Embryonic facial prominence (tissue), 1 donor: ENCODE data around the gene LYRM9.
"Not testable (repeated sequence)": the region's sequence is repeated elsewhere in the genome, so short reads cannot be mapped to it uniquely, and the experiment has no call there.

Source experiments
- DNase-seq: peaks from one replicate; pipeline ENCODE4 v3.0.0-alpha.2; 2016; ENCODE audit errors: extremely low spot score

Gene LYRM9

DNA sequence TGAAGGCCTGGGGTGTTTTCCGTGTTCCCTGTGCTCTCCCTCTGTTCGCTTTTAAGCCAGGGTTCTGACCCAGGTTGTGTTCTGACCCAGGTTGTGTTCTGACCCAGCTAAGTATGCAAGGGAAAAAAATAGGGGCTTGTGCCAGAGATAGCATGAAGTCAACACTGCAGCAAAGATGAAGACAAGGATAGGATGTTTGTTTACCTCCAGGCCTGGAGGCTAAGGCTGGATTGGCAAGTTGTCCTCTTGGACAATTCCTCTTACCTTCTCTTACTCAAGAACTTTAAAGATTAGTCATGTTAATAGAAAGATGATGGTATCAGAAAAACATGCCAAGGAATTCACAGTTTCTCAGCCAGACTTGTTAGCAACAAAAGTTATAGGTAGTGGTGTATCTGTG, 19.4 kb downstream of the LYRM9 start:
- no peak for DNase-seq

DNA sequence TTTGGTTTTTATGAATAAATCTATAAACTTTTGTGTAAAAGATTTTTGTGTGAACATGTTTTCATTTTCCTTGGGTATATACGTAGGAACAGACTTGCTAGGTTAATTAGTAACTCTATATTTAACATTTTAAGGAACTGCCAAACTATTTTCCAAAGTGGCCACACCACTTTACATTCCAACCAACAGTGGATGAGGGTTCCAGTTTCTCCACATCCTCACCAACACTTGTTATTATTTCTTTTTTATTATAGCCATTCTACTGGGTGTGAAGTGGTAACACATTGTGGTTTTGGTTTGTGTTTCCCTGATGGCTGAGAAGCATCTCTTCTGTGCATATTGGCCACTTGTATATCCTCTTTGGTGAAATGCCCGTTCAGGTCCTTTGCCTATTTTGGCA, 20.0 kb downstream of the LYRM9 start:
- DNase-seq, result no peak

DNA sequence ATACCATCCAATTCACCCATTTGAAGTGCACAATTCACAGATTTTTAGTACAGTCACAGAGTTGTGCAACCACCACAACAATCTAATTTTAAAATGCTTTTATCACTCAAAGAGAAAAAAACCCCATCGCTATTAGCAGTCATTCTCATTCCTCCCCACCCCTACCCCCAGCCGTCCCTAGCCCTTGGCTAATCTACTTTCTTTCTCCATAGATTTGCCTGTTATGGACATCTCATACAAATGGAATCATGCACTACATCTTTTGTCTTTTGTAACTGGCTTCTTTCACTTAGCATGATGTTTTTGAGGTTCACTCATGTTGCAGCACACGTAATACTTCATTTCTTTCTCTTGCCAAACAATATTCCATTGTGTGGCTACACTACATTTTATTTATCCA, 20.4 kb downstream of the LYRM9 start:
- DNase-seq, result no peak

DNA sequence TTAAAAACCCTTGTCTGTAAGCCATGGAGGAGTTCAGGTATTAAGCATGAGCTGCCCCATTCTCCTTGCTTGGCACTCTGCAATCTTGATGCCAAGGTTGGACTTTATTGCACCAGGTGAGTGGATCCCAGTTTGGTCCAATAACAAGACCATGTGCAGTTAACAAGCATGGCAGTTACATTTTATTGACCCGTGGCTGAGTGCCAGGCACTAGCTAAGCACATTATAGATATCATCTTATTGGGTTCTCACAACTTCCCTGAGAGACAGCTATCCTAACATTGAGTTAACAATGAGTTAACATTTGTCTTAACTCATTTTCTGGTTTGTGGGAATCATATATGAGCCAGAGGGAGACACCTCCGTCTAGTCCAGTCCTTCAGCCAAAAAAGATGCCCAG, 21.8 kb downstream of the LYRM9 start:
- DNase-seq, result no peak

GRCh38 chr17:27870345-27870744, 22.8 kb downstream of the LYRM9 start:
- no peak for DNase-seq

DNA sequence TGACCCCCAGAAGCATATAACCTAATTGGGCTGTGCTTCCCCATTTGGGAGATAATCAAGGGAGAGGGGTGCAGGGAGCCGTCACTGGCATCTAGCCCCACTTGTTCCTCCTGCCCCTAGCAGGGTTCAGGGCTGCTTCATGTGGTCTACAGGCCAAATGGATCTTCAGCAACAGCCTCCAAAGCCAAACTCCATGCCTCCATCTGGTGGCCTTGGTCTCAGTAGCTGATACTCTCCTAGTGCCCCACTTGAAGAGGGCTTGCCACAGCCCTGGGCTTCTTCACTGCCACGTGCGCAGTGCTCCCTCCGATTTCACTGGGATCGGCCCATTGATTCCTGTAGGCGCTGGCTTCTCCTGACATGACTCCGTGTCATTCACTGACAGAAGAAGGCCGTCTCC, 24.6 kb downstream of the LYRM9 start:
- DNase-seq, result no peak

GRCh38 chr17:27862840-27863239, 30.3 kb downstream of the LYRM9 start:
- no peak for DNase-seq

DNA sequence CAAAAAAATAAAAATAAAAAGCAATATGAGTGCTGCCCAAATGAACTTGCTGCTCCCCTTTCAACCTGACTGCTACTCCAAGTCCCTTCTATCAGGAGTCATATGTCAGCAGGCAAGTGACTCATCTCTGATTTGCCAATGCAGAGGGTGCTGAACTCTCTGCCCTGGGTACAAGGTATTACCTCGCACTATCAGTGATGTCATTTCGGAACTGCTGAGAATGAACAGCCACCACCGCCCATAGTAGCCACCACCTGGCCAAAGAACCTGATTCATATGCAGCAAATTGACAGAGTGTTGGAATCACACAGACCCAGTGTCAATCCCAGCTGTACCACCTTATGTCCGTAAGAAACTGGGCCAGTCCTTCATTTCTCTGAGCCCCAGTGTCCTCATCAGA, 31.2 kb downstream of the LYRM9 start:
- no peak for DNase-seq

DNA sequence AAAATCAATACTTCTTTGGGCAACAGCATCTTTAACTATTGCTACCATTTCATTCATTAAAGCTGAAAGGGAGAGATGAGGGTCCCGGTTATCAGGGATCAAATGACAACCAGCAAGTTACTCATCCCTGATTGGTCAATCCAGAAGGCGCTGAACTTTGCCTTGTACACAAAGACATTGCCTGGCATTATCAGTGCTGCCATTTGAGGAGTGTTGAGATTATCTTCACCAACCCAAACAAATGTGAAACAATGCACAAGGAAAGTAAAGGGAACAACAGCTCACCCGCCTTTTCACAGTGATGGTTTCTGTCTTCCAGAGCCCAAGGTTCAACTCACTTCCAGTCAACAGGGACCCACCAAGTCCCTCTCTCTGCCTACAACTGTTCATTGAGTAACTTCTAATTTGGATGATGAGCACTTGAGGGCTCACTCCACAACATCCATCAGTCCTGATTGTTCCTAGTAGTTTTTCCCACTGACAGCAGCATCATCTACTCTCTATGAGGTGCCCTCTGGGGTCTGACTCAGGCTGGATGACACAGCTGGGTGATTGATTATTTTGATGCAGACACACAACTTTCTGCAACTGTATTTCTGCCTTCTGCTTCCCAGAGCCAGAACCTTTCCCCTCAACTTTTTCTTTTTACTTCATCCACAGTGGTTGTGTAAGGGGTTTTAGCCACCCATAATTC, 32.0 kb downstream of the LYRM9 start:
- no peak for DNase-seq

DNA sequence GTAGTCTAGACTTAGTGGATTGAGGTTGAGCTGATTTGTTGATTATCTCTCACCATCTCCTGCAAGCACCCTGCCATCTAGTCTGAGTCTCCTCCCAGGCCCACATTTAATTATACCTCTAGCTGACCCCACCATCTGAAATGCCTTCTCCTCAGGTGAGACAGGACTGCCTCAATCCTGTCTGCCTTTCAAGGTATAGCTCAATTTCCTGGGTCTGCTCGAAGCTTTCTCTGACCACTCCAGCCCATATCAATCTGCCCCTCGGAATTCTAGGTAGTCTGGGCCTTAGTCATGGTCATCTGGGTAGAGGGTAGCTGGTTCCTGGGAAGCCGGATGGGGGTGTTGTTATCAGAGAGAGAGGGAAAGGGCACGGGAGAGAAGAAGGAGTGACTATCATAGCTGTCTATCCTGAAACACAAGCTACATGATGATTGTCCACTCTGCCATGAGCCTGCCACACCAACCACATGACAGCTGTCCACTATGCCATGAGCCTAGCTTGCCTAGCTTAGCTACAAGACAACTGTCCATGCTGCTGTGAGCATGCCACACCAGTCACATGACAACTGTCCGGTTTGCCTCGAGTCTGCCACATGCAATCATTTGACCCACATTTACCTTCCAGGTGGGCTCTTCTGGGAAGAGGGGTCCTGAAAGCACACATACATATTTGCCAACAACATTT, 34.4 kb downstream of the LYRM9 start:
- no peak for DNase-seq

DNA sequence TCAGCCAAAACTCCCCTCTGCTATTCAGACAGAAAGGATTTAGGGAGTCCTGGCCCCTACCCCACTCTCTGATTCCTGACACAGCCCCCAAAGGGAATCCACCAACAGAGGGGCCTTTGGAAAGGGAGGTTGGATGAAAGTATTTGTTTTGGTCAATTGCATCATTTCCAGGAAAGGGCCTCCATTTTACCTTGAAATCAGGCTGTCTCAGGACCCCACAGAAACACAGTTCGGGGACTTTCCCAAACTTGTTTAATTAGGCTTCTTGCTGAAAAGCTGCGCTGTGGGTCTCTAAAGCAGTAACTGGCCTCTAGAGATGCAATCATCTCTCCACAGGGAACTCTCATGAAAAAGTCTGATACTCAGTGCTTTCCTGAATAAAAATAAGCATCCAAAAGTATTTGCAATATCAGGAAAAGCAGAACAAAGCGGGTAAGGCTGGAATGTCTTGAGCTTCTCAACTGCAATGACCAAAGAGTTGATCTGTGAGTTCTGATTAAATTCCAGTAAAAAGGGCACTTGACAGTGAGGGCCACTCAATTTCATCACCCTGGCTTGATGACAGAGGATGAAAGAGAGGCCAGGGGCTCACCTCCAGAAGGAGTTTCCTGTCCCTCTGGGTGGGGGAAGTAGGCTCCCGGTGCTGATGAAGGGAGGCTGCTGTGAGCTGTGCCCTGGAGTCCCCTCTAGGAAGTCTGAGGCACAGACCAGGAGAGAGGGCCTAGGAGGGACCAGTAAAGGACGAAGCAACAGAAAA, 36.3 kb downstream of the LYRM9 start:
- no peak for DNase-seq

- DNase-seq, result no peak
Measured at GRCh38 chr17:27855454-27855853, 37.7 kb downstream of the LYRM9 start.

DNA sequence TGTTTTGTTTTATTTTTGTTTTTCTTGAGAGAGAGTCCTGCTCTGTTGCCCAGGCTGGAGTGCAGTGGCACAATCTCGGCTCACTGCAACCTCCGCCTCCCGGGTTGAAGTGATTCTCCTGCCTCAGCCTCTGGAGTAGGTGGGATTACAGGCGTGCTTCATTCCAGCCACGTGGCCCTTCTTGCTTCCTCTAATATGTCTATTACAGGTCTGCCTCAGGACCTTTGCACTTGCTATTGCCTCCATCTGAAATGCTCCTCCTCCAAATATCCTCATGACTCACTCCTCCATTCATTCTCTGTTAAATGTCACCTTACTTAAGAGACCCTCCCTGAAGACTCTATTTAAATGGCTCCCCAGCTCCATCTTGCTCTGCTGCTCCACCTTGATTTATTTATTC, 39.0 kb downstream of the LYRM9 start:
- DNase-seq, result no peak

DNA sequence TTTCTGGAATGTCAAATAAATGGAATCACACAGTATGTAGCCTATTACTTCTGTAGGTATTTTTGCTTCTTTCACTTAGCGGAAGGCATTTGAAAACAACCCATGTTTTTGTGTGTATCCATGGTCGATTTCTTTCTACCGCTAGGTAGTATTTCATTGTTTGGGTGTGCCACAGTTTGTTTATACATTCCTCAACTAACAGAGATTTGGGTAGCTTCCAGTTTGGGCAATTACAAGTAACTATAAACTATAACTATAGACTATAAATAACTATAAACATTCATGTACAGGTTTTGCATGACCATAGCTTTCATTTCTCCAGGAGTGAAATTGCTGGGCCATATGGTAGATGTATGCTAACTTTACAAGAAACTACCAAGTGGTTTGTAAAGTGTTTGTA, 40.1 kb downstream of the LYRM9 start:
- DNase-seq, result no peak

DNA sequence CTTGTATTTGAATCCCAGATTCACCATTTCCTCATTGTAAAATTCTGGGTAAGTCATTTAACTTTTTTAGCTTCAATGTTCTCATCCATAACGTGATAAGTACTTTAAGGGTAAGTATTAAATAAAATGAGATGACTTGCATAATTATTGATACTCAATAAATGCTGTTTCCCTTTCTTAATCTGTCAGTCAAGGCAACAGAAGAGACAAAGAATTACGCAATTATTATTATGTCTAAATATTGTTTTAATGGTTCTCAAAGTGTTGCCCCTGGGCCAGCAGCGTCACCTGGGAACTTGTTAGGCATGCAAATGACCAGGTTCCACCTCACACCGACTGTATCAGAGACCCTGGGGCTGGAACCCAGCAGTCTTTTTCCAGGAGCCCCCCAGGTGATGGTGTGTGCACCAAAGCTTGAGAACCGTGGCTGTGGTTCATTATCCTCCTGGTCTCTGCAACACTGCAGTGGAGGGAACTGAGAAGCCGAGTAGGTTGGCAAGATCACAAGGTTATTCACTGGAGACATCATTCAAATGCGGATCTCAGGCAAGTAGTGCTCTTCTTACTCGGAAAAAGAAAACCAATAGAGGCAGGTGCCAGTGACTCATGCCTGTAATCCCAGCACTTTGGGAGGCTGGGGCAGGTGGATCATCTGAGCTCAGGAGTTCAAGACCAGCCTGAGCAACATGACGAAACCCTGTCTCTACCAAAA, 43.5 kb downstream of the LYRM9 start:
- DNase-seq, result no peak

DNA sequence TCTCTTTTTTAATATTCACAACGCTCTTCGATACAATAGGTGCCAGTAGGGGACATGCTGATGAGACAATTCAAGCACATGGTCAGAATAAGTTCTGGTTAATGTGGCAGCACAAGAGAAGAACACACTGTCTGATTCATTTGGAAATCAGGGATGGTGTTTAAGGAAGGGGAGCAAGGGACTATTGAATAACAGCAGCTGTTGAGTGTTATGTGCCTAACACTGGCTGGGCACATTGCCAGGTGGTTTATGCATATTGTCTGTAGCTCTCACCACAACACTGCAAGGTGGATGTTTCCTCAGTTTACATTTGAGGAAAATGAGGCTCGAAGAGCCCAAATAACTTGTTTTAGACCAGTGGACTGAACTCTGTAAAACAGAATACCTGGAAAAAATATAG, 44.2 kb downstream of the LYRM9 start:
- DNase-seq, result no peak

DNA sequence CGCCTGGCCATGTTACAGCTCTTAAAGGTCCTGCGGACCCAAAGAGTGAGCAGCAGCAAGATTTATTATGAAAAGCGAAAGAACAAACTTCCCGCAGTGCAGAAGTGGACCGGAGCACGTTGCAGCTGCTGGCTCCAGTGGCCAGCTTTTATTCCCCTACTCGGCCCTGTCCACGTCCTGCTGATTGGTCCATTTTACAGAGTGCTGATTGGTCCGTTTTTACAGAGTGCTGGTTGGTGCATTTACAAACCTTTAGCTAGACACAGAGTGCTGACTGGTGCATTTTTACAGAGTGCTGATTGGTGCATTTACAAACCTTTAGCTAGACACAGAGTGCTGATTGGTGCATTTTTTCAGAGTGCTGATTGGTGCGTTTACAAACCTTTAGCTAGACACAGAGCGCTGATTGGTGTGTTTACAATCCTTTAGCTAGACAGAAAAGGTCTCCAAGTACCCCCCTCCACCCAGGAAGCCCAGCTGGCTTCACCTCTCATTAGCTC, 46.3 kb downstream of the LYRM9 start:
- not testable (repeated sequence) for DNase-seq

DNA sequence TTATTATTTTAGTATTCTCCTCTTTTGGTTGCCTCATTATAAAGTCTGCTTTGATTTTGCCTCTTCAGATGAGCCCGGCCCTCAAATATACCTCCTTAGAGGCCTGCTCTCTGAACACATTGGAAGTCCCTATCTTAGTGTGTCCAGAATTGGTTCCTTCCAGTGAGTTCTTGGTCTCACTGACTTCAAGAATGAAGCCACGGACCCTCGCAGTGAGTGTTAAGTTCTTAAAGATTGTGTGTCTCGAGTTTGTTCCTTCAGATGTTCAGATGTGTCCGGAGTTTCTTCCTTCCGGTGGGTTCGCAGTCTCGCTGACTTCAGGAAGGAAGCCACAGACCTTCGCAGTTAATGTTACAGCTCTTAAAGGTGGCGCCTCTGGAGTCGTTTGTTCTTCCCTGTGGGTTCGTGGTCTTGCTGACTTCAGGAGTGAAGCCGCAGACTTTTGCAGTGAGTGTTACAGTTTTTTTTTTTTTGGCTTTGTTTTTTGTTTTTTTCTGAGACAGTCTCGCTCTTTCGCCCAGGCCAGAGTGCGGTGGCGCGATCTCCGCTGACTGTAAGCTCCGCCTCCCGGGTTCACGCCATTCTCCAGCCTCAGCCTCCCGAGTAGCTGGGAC, 47.0 kb downstream of the LYRM9 start:
- DNase-seq, result no peak

- DNase-seq, result no peak
Measured at GRCh38 chr17:27845264-27846041, 47.7 kb downstream of the LYRM9 start.

DNA sequence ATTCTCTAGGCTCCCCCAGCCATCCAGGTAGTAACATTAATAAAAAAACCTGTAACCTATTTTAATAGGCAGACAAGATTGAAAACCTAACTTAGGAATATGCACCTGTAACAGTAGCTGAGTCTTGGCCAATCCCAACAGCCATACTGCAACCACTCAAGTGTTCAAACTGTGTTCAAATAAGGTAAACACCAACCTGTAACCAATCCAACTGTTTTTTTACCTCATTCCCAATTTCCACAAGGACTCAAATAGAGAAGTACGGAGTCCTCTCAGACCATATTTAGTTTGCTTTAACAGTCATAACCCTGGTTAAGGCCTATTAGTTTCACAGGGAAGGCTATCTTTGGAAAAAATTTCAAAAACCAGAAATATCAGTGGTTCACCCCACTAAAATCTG, 52.5 kb downstream of the LYRM9 start:
- no peak for DNase-seq

- DNase-seq, result not testable (repeated sequence)
Measured at GRCh38 chr17:27840406-27840678, 52.8 kb downstream of the LYRM9 start.
